Measurements from ENCODE around the gene CBLIF.
"Not testable (repeated sequence)": the region's sequence is repeated elsewhere in the genome, so short reads cannot be mapped to it uniquely, and the experiment has no call there.

The CBLIF gene

DNA sequence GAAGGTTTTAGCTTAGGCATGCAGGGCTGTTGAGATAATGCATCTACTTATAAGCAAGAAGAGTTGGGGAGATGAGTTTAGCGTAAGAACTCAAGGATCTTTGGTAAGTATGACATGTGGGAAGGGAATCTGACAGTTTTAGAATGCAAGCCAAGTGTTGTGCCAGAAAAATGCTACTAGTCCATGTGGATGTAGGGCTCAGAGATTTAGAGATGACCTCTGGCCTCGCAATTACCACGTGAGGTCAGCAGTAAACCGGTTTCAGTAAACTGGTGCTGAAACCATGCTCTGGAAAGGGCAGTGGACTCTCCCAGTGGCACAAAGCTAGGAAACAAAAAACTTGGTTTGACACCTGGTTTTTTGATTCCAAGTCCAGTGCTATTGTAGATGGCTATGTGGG lies 53.7 kb downstream of the CBLIF start:
- no peak for DNase-seq

GRCh38 chr11:59787816-59788215 lies 57.5 kb downstream of the CBLIF start:
- no peak for DNase-seq

- no peak for DNase-seq
Measured at GRCh38 chr11:59787255-59787588, 58.1 kb downstream of the CBLIF start.

DNA sequence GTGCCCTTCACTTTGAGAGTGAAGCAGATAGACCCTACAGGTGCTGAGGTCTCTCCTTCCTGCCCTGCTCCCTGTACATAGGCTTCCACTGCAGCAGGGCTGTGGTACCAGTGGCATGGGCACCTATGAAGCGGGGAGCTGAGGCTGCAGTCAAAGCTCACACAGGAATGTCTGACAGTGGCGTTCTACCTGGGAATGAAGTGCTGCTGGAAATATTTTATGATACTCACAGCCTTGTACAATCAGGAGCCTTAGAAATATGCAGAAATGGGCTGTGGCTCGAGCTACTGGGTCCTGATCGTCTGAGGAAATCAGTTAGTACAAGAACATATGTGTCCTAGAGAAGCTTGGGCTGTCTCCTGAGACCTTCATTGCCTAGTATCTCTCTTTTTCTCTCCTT lies 59.5 kb downstream of the CBLIF start:
- no peak for DNase-seq

GRCh38 chr11:59784441-59784840 lies 60.9 kb downstream of the CBLIF start:
- not testable (repeated sequence) for DNase-seq

DNA sequence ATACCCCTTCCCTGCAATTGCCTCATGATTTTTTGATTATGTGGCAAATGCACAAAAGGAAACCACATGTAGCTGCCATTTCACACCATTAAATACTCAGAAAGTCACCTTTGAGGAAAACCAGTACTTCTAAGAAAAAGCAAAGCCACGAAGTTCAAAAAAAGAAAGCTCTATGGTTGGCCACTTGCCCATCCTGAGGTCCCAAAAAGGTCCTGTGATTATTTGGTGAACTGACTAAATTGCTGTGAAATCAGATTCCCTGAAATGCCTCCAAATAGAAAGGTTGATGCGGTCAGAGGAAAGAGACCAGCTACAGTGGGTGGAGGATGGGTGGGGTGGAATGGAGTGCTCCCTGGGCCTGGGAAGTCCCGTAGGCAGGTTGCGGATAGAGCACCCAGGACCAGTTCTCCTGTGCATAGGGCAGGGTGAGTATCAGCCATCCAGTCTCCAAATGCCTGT lies 61.6 kb downstream of the CBLIF start:
- no peak for DNase-seq

DNA sequence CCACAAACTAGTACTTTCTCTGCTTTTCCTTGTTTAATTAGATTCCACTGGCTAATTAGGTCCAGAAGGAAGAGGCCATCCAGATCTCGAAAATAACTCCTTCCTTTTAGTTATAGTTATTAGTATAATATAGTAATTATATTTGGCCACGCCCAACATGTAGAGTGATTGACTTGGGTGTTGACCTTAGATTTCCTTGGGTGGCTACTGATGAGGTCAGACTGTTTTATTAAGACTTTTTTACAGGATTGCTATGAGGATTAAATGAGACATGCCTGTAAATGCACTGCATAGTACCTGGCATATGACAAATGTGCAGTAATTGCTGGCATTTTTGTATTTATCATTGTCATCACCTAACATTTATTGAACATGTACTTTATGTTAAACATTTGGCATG lies 63.2 kb downstream of the CBLIF start:
- DNase-seq, result no peak

- no peak for DNase-seq
Measured at GRCh38 chr11:59779487-59779886, 65.8 kb downstream of the CBLIF start.
